HCT116 (cell line): Measurements from ENCODE around the gene SORL1-AS1.

Experiments used
- ATAC-seq: fragments of 200-7000 bp; cut with Tn5 transposase; 2 replicates; pipeline ENCODE4 v1.9.1; 2020; ENCODE audit warnings: mild to moderate bottlenecking, moderate library complexity
- BruUV-seq: library from RNA; stranded (reverse); fragments of 400-500 nt; replicated peaks from 2 replicates; lab custom pipeline; 2021; lab: Mats Ljungman, UMichigan
- CTCF ChIA-PET: fragments of 300-600 bp; sonication (Branson Sonifier 250); formaldehyde crosslinking; loops from one replicate; lab custom pipeline; 2021; ENCODE audit warnings: antibody characterized with exemption; lab: Charles Lee
- POLR2A ChIA-PET: fragments of 300-600, 350-600 bp; sonication (Branson Sonifier 250); formaldehyde crosslinking; loops from one replicate; lab custom pipeline; 2021; ENCODE audit warnings: antibody characterized with exemption; lab: Charles Lee
- RAD21 ChIA-PET, 2 experiments: fragments of 300-600 bp; sonication (Branson Sonifier 250); formaldehyde crosslinking; loops; one replicate each; lab custom pipeline; 2023; ENCODE audit warnings: low total read pairs in 2 of 2; ENCODE audit not compliant: uncharacterized antibody in 2 of 2, unreplicated experiment in 2 of 2, low non-redundant PET in 1 of 2; lab: Charles Lee
- DNase-seq: peaks from one replicate; pipeline ENCODE4 v3.0.0-alpha.2; 2010; ENCODE audit warnings: low read depth, low spot score
- H2AFZ ChIP-seq: fragments of 200-600 bp; shearing (Covaris generic), sonication (generic); 2 replicates; pipeline ENCODE4 v1.6.1; 2017; ENCODE audit warnings: low read depth, mixed run types, mixed read lengths, antibody characterized with exemption, low read length; ENCODE audit not compliant: poor library complexity, severe bottlenecking
- H3K27ac ChIP-seq: 2 replicates; pipeline ENCODE4 v1.5.1; 2012; ENCODE audit warnings: low read depth, low read length
- H3K27me3 ChIP-seq: fragments of 200-600 bp; sonication (generic); 2 replicates; pipeline ENCODE4 v1.6.1; 2016; ENCODE audit warnings: mixed run types, low read length, mixed read lengths; ENCODE audit not compliant: insufficient read depth
- H3K36me3 ChIP-seq, 2 experiments: fragments of 200-500 bp in 1 of 2; fragments of 200-600 bp in 1 of 2; sonication (Bioruptor generic) in 1 of 2; sonication (generic) in 1 of 2; 2 replicates each; pipeline versions ENCODE4 v1.5.1 to v1.6.1; 2014 to 2016; ENCODE audit warnings: low read length in 2 of 2, inconsistent platforms in 1 of 2, mixed read lengths in 1 of 2, mixed run types in 1 of 2; ENCODE audit not compliant: insufficient read depth in 2 of 2, control insufficient read depth in 1 of 2
- H3K4me1 ChIP-seq, 2 experiments: fragments of 200-600 bp in 1 of 2; sonication (generic) in 1 of 2; 2 replicates each; pipeline versions ENCODE4 v1.5.1 to v1.6.1; 2012 to 2017; ENCODE audit warnings: low read length in 2 of 2, inconsistent platforms in 1 of 2, mild to moderate bottlenecking in 1 of 2, mixed read lengths in 1 of 2, mixed run types in 1 of 2, moderate library complexity in 1 of 2; ENCODE audit not compliant: insufficient read depth in 2 of 2, control insufficient read depth in 1 of 2
- H3K4me2 ChIP-seq: fragments of 200-600 bp; sonication (generic); 2 replicates; pipeline ENCODE4 v1.6.1; 2017; ENCODE audit warnings: mixed run types, low read length, mixed read lengths
- H3K4me3 ChIP-seq, 2 experiments: fragments of 200-600 bp in 1 of 2; sonication (generic) in 1 of 2; replicated peaks in 1 of 2; 2 replicates each; pipeline ENCODE4 v1.5.1; 2011 to 2016; ENCODE audit warnings: low read length in 2 of 2, control low read depth in 1 of 2, low read depth in 1 of 2, mild to moderate bottlenecking in 1 of 2, mixed read lengths in 1 of 2, mixed run types in 1 of 2
- H3K79me2 ChIP-seq: fragments of 200-600 bp; sonication (generic); 2 replicates; pipeline ENCODE4 v1.6.1; 2017; ENCODE audit warnings: mild to moderate bottlenecking, mixed run types, low read length, moderate library complexity, mixed read lengths; ENCODE audit not compliant: insufficient read depth
- H3K9ac ChIP-seq: fragments of 200-600 bp; sonication (generic); 2 replicates; pipeline ENCODE4 v1.6.1; 2016; ENCODE audit warnings: low read length, mixed read lengths
- H3K9me2 ChIP-seq: fragments of 200-600 bp; sonication (generic), shearing (Covaris generic); 2 replicates; pipeline ENCODE4 v1.6.1; 2017; ENCODE audit warnings: mixed run types, mild to moderate bottlenecking, moderate library complexity; ENCODE audit not compliant: insufficient read depth
- H3K9me3 ChIP-seq, 2 experiments: fragments of 200-500 bp in 1 of 2; fragments of 200-600 bp in 1 of 2; sonication (Bioruptor generic) in 1 of 2; sonication (generic) in 1 of 2; 2 replicates each; pipeline ENCODE4 v1.6.1; 2014 to 2017; ENCODE audit warnings: low read length in 2 of 2, mixed read lengths in 2 of 2, inconsistent platforms in 1 of 2, low read depth in 1 of 2, mild to moderate bottlenecking in 1 of 2, mixed run types in 1 of 2, moderate library complexity in 1 of 2; ENCODE audit not compliant: control insufficient read depth in 1 of 2, insufficient read depth in 1 of 2
- H4K20me1 ChIP-seq: fragments of 200-600 bp; sonication (generic), shearing (Covaris generic); 2 replicates; pipeline ENCODE4 v1.6.1; 2017; ENCODE audit warnings: mixed run types, mild to moderate bottlenecking, moderate library complexity; ENCODE audit not compliant: insufficient read depth
- CEBPB ChIP-seq: IDR thresholded peaks from 2 replicates; pipeline ENCODE4 v1.6.1; 2012; ENCODE audit warnings: low read depth
- EGR1 ChIP-seq: IDR thresholded peaks from 2 replicates; pipeline ENCODE4 v1.6.1; 2012; ENCODE audit warnings: low read depth
- ELF1 ChIP-seq: IDR thresholded peaks from 2 replicates; pipeline ENCODE4 v1.6.1; 2012; ENCODE audit warnings: low read depth, borderline replicate concordance
- EZH2 ChIP-seq: fragments of 200-600 bp; sonication (generic); IDR thresholded peaks from 2 replicates; pipeline ENCODE4 v1.6.1; 2017; ENCODE audit warnings: antibody characterized with exemption, mixed run types
- FOSL1 ChIP-seq: IDR thresholded peaks from 2 replicates; pipeline ENCODE4 v1.6.1; 2012; ENCODE audit warnings: low read depth
- JUND ChIP-seq: IDR thresholded peaks from 2 replicates; pipeline ENCODE4 v1.6.1; 2012
- POLR2AphosphoS5 ChIP-seq: IDR thresholded peaks from 2 replicates; pipeline ENCODE4 v1.6.1; 2011; ENCODE audit warnings: mild to moderate bottlenecking, low read depth, low read length, moderate library complexity
- SP1 ChIP-seq: IDR thresholded peaks from 2 replicates; pipeline ENCODE4 v1.6.1; 2012; ENCODE audit warnings: low read depth
- SRF ChIP-seq: IDR thresholded peaks from 2 replicates; pipeline ENCODE4 v1.6.1; 2012; ENCODE audit warnings: low read depth
- YY1 ChIP-seq: IDR thresholded peaks from 2 replicates; pipeline ENCODE4 v1.6.1; 2011; ENCODE audit warnings: low read length, low read depth, moderate library complexity, mild to moderate bottlenecking; ENCODE audit not compliant: insufficient replicate concordance; ENCODE audit errors: extremely low read depth
- ZNF274 ChIP-seq: fragments of 200-500 bp; sonication (Bioruptor generic); IDR thresholded peaks from 2 replicates; pipeline ENCODE4 v1.6.1; 2014; ENCODE audit warnings: mild to moderate bottlenecking, low read depth, low read length, inconsistent platforms
- intact Hi-C: fragments of 100-400 bp; cut with micrococcal nuclease; formaldehyde crosslinking; loops from 2 replicates; pipeline ENCODE4 v1.10.0; 2022

The SORL1-AS1 gene

DNA sequence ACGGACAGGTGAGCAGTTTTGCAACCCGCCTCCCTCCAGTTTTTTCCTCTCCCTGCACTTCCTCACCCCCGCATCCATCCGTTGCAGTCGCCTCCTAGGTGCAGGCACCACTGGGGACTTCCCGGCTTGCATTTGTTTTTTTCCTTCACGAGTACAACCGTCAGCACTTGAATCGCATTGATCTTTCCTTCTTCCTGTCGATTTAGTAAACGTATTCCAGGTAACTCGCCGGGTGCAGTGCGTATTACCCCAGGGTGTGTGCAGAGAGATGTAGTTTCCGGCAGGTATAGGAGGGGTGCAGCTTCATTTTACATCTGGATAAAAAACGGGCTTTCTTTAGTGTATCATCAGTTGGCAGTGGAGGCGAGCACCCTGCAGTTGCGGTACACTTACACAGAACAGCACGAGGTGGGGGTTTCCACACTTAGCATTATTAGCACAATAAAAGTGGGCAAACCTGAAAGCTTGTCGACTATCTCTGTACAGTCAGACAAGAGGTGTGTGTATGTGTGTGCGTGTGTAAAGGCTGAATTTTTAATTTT, at the start of gene SORL1-AS1:
Gene SORL1-AS1 (minus strand): TSS at position 359 of the 542 bp plus-strand sequence.
- BruUV-seq = no TSS peak
- ATAC-seq (peak; percentile 30; the same call in 1 of the 2 replicates), DNase-seq (no peak)
- Histone ChIP-seq H3K27ac (peak within 1 kb of the TSS; percentile 68), H3K4me1 (peaks cover 8 to 16% of the 10 kb centered on the region in 2 experiments; a peak in 3 of 4 replicates), H3K9me3 (no peaks in the 10 kb centered on the region), H4K20me1 (no peaks in the 10 kb centered on the region), H3K9me2 (no peaks in the 10 kb centered on the region), H3K4me2 (peak within 1 kb of the TSS; percentile 92), H3K9ac (peak within 1 kb of the TSS; percentile 64), H3K79me2 (no peaks in the 10 kb centered on the region), H3K27me3 (no peaks in the 10 kb centered on the region), H3K4me3 (peak within 1 kb of the TSS; percentile 69 to 87), H2AFZ (peak within 1 kb of the TSS; percentile 94), H3K36me3 (no peaks in the 10 kb centered on the region)
- TF ChIP-seq ZNF274 = no peak
- no peak for TF ChIP-seq YY1
- no peak for TF ChIP-seq POLR2AphosphoS5
- peak; percentile 31; the same call in 1 of the 2 replicates for TF ChIP-seq EGR1
- TF ChIP-seq SRF = no peak
- POLR2A ChIA-PET = interaction anchor here (0.6 kb wide), 1 partner anchor 14 kb away, joined by 4 read pairs; no protein-coding TSS in a partner anchor
- CTCF ChIA-PET = interaction anchor here (0.6 kb wide), 1 partner anchor 12 kb away, joined by 3 read pairs; no protein-coding TSS in a partner anchor
- intact Hi-C loops = loop anchor here (1.0 kb wide), 1 partner anchor 139 kb away; no protein-coding TSS in a partner anchor
- RAD21 ChIA-PET = no interaction called here

DNA sequence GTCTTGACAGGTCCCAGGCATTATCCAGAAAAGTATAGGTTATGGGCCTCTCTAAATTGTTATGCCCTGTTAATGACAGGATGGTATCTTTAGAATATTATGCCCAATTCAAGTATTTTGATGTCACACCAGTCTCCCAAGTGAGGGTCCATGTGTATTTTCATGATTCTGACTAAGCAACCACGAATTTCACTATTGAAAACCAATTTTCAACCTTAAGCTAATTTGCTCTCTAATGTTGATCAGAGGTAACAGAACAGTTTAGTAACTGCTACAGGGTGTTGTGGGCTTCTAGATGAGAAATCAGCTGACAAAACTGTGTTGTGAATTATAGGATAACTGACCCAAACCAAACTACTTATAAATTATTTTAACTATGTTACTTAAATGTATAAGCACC, 48.0 kb upstream of the SORL1-AS1 start:
- BruUV-seq = no TSS peak
- Histone ChIP-seq H3K36me3 (no peaks in the 10 kb centered on the region), H3K27ac (no peak overlapping the region), H3K27me3 (no peaks in the 10 kb centered on the region), H4K20me1 (no peaks in the 10 kb centered on the region), H3K9ac (no peak overlapping the region), H3K4me2 (no peak overlapping the region), H3K9me2 (no peaks in the 10 kb centered on the region; the same call in 1 of the 2 replicates), H3K4me3 (no peak overlapping the region), H2AFZ (no peak overlapping the region), H3K79me2 (no peaks in the 10 kb centered on the region), H3K9me3 (no peaks in the 10 kb centered on the region), H3K4me1 (no peaks in the 10 kb centered on the region)
- ChIA-PET POLR2A (no interaction called here), RAD21 (no interaction called here), CTCF (no interaction called here)
- no peak for TF ChIP-seq ELF1
- no peak for TF ChIP-seq EZH2
- no peak for TF ChIP-seq JUND
- TF ChIP-seq SP1 = no peak
- no peak for TF ChIP-seq CEBPB
- no peak for TF ChIP-seq FOSL1
- ATAC-seq = no peak
- DNase-seq = no peak
- intact Hi-C loops = no loop called here
